Amygdala (tissue), 56 donors: ENCODE data around the gene PANK2.
"Not testable (repeated sequence)": the region's sequence is repeated elsewhere in the genome, so short reads cannot be mapped to it uniquely, and the experiment has no call there.

Source experiments
- DNase-seq, 56 donors: peaks; one replicate each; lab custom pipeline; 2025; lab: John Stamatoyannopoulos, UW

The PANK2 gene

GRCh38 chr20:3888622-3889488 is at the start of gene PANK2:
Gene PANK2 (plus strand): TSS chr20:3889387.
- peak; percentile 88 to 99 (median 98) for DNase-seq

DNA sequence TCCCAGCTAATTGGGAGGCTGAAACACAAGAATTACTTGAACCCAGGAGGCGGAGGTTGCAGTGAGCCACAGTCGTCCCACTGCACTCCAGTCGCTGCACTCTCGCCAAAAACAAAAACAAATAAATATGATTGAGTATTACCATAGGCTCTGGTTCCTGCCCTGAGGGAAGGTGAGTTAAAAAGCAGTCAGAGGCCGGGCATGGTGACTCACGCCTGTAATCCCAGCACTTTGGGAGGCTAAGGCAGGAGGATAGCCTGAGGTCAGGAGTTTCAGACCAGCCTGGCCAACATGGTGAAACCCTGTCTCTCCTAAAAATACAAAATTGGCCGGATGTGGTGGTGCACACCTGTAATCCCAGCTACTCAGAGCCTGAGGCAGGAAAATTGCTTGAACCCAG is 49.0 kb upstream of the PANK2 start:
- DNase-seq: not testable (repeated sequence)

DNA sequence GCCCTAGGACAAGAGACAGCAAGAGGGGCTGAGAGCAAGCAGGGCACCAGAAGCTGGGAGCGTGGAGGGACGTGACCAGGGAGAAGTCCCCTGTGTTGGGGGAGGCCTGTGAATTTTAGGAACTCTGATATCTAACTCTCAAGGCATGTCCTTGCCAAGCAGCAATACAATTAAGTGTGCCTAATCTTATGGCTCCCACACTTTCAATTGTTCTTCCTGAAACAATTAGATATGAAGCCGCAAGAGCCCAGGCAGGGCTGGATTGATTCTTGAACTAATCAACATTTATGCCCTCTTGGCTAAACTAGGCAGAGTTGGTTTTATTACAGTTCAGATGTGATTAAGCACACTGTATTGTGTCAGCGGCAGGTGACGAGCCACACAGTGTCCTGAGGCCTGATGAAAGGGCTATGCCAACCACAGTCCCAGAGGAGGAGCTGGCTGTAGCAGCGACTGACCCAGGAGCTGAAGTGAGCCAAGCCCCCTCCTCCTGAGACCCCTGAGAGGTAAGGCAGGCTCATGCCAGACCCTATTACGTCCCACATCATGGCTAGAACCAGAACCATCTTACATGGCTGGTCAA is 46.7 kb upstream of the PANK2 start:
- DNase-seq: no peak

GRCh38 chr20:3843490-3843889 is 45.7 kb upstream of the PANK2 start:
- no peak for DNase-seq

GRCh38 chr20:3843990-3844619 is 45.1 kb upstream of the PANK2 start:
- DNase-seq: not testable (repeated sequence)

DNA sequence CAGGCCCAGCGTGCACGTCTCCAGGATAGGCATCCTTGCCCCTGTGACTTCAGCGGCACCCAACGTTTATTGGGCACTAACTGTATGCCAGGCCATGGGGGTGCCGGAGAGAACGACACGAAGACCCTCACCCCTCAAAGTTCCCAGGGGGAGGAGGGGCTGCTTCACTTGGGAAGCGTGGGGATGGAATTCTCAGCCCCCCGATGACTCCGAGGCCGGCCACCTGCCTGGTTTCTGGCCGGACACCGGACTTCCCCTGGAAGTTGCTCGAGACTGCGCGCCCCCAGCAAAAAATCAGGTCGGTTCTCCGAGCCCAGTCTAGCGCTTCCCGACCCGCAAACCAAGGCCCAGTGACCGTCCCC is 42.8 kb upstream of the PANK2 start:
- peak in 11 of 56 donors; percentile 35 to 63 (median 48) for DNase-seq

GRCh38 chr20:3846740-3847428 is 42.3 kb upstream of the PANK2 start, which contains the start of gene MAVS:
Gene MAVS (plus strand): TSS chr20:3846834. CDS start chr20:3854625, 7,791 bp downstream.
- peak in 55 of 56 donors; percentile 30 to 90 (median 80) for DNase-seq

DNA sequence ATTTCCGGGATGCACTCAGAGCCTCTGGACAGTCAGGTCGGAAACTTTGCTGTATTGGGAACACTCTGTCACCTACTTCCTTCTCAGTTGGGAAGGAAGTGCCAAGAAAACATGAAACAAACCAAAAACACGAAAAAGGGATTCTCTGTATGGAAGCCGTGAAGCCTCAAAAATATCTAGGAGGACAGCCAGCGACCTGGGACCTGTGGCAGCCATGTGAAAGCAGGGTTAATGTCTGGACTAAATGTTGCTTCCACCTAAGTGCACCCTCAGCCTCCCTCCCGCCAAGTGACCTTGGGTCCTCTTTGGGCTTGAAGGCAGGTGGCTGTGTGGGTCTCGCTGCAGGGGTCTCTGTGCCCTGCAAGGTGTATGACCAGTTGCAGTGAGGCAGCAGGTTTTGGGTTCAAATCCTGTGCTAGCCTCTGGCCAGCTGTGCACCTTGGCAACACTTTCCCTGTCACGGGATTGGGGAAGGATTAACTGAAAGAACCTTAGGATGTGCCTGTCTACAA is 41.7 kb upstream of the PANK2 start:
- DNase-seq: peak in 1 of 56 donors; percentile 33

GRCh38 chr20:3848565-3848964 is 40.6 kb upstream of the PANK2 start:
- no peak for DNase-seq

DNA sequence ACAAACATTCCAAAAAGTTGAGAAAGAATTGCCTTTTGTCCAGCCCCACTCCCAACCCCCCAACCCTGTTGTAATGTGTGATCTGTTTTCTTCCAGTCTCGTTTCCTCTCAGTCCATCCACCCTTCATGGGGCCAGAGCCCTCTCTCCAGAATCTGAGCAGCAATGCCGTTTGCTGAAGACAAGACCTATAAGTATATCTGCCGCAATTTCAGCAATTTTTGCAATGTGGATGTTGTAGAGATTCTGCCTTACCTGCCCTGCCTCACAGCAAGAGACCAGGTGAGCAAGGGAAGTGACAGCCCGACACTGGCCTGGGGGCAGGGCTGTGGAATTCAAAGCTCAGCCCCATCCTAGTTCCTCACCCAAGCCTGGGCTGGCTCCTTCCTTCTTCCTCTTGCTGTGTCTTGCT is 34.7 kb upstream of the PANK2 start:
- no peak for DNase-seq

DNA sequence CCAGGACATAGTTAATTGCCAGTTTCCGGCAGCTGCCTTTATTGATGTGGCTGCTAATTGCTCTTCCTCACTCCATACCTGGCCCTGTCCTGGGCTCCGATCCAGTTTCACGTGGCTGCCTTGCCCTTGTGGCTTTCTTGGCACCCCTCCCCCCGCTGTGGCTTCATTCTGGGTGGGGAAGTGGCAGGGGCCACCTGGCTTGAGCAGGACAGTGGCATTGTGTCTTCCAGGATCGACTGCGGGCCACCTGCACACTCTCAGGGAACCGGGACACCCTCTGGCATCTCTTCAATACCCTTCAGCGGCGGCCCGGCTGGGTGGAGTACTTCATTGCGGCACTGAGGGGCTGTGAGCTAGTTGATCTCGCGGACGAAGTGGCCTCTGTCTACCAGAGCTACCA is 31.8 kb upstream of the PANK2 start:
- DNase-seq: no peak

GRCh38 chr20:3858689-3859088 is 30.5 kb upstream of the PANK2 start:
- DNase-seq: no peak

- no peak for DNase-seq
Observed at GRCh38 chr20:3861191-3861590, 28.0 kb upstream of the PANK2 start.

GRCh38 chr20:3862333-3862732 is 26.9 kb upstream of the PANK2 start:
- DNase-seq: no peak

- DNase-seq: no peak
Observed at GRCh38 chr20:3863317-3863716, 25.9 kb upstream of the PANK2 start.

GRCh38 chr20:3864518-3864917 is 24.7 kb upstream of the PANK2 start:
- no peak for DNase-seq

DNA sequence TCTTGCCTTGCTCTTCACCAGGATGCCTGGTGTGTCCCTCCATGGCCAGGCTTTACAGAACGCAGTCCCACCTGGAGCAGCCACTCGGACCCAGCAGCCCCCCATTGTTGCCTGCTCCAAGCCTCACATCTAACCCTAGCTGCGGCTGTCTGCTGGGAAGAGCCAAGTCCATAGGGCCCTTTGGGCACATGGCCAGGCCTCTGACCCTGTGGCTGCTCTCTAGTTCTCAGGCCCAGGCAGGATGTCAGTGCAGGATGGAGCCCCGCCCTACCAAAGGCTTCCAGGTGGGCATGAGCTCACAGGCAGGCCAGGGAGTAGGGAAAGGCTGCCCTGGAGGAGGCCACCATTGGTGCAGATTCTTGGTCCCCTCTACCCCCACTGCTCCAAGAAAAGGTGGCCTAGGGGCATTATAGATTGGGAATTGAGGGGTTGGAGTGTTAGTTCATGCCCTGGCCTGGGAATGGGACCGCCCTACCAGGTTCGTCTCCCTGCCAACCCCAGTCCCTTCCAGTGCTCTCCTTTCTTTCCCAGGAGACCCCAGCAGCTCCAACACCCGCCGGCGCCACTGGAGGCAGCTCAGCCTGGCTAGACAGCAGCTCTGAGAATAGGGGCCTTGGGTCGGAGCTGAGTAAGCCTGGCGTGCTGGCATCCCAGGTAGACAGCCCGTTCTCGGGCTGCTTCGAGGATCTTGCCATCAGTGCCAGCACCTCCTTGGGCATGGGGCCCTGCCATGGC is 23.9 kb upstream of the PANK2 start:
- DNase-seq: no peak

GRCh38 chr20:3865887-3866407 is 23.2 kb upstream of the PANK2 start:
- DNase-seq: no peak

DNA sequence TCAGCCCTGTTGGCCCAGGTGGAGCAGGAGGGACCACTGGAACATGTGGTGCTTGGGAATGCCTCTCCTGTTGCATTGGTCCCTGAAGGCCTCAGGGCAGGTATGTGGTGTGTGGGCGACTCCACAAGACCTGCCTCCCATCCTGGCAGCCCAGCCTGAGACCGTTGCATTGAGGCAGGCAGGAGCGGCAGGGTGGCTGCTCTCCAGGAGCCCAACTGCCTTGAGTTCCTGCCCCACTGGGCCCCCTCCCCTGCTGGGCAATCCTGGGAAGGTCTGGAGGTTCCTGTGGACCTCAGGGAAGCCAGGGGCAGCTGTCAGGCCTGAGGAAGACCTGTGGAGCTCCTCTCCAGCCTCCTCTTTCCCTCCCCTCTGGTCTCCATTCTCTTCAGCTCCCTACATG is 22.7 kb upstream of the PANK2 start:
- DNase-seq: no peak

- no peak for DNase-seq
Observed at GRCh38 chr20:3867802-3868201, 21.4 kb upstream of the PANK2 start.
